Right atrium auricular region (tissue), 2 donors: ENCODE data around the gene CPEB4. TPM values are rescaled to one million over a fixed set of nuclear protein-coding genes. Genes with fewer than 3 reads are reported as not detected.

Experiments
- DNase-seq: peaks from one replicate; pipeline ENCODE4 v3.0.0-alpha.2; 2019; ENCODE audit warnings: low spot score
- H3K27ac ChIP-seq, 2 donors: fragments of 200-600 bp; sonication (generic); 1 replicate in 1 of 2; 2 replicates in 1 of 2; pipeline ENCODE4 v1.5.1; 2016 to 2019
- H3K27me3 ChIP-seq, 2 donors: fragments of 200-600 bp; sonication (generic); one replicate each; pipeline versions ENCODE4 v1.5.1 to v1.6.0; 2017 to 2019
- H3K36me3 ChIP-seq: fragments of 200-600 bp; sonication (generic); one replicate; pipeline ENCODE4 v1.5.1; 2016
- H3K4me1 ChIP-seq, 2 donors: fragments of 200-600 bp; sonication (generic); one replicate each; pipeline versions ENCODE4 v1.5.1 to v1.6.0; 2017 to 2019
- H3K4me3 ChIP-seq, 2 donors: fragments of 200-600 bp; sonication (generic); 1 replicate in 1 of 2; 2 replicates in 1 of 2; pipeline ENCODE4 v1.5.1; 2017 to 2019; ENCODE audit warnings: mild to moderate bottlenecking in 1 of 2, moderate library complexity in 1 of 2
- H3K9me3 ChIP-seq, 2 donors: fragments of 200-600 bp; sonication (generic); one replicate each; pipeline ENCODE4 v1.5.1; 2019
- CTCF ChIP-seq, 2 donors: fragments of 200-600 bp; sonication (generic); IDR thresholded peaks; one replicate each; pipeline ENCODE4 v1.5.1; 2019; ENCODE audit warnings: antibody characterized with exemption in 2 of 2
- total RNA-seq, 2 donors: library from RNA; depleted of rRNA; stranded (reverse); fragments of >200 nt; gene quantifications; one replicate each; pipeline ENCODE4 v1.1.0, GENCODE V29; 2016

CPEB4 gene
- total RNA-seq, 2 donors from 2014 or later: 79.5 to 127 TPM

- Histone ChIP-seq H3K4me1 (no peaks in the 10 kb centered on the region), H3K9me3 (peaks cover 0 to 10% of the 10 kb centered on the region in 2 donors), H3K36me3 (no peaks in the 10 kb centered on the region), H3K27ac (no peak overlapping the region), H3K27me3 (no peaks in the 10 kb centered on the region), H3K4me3 (no peak overlapping the region)
- DNase-seq: no peak
- TF ChIP-seq CTCF (IDR thresholded peaks at IDR 0.05): no peak
These were observed 42.8 kb upstream of the CPEB4 start for GRCh38 chr5:173845321-173845720.

GRCh38 chr5:173846929-173847501 lies 41.1 kb upstream of the CPEB4 start:
- Histone ChIP-seq H3K36me3 (no peaks in the 10 kb centered on the region), H3K9me3 (peaks cover 0 to 10% of the 10 kb centered on the region in 2 donors), H3K4me1 (no peaks in the 10 kb centered on the region), H3K27ac (no peak overlapping the region), H3K27me3 (no peaks in the 10 kb centered on the region), H3K4me3 (no peak overlapping the region)
- DNase-seq: no peak
- no peak for TF ChIP-seq CTCF (IDR thresholded peaks at IDR 0.05)

- H3K27me3 ChIP-seq: no peaks in the 10 kb centered on the region
- TF ChIP-seq CTCF (IDR thresholded peaks at IDR 0.05): no peak
- H3K27ac ChIP-seq: no peak overlapping the region
- peaks cover 0 to 10% of the 10 kb centered on the region in 2 donors for H3K9me3 ChIP-seq
- no peak for DNase-seq
- H3K4me3 ChIP-seq: no peak overlapping the region
- H3K36me3 ChIP-seq: no peaks in the 10 kb centered on the region
- H3K4me1 ChIP-seq: no peaks in the 10 kb centered on the region
These were observed 39.1 kb upstream of the CPEB4 start for GRCh38 chr5:173848986-173849596.

- Histone ChIP-seq H3K27ac (no peak overlapping the region), H3K36me3 (no peaks in the 10 kb centered on the region), H3K4me3 (no peak overlapping the region), H3K4me1 (no peaks in the 10 kb centered on the region), H3K27me3 (no peaks in the 10 kb centered on the region), H3K9me3 (peaks cover 0 to 10% of the 10 kb centered on the region in 2 donors)
- TF ChIP-seq CTCF (IDR thresholded peaks at IDR 0.05): no peak
- no peak for DNase-seq
These were observed 38.2 kb upstream of the CPEB4 start for GRCh38 chr5:173849908-173850307.

- no peaks in the 10 kb centered on the region for H3K27me3 ChIP-seq
- no peak for TF ChIP-seq CTCF (IDR thresholded peaks at IDR 0.05)
- no peak overlapping the region for H3K4me3 ChIP-seq
- H3K27ac ChIP-seq: no peak overlapping the region
- no peaks in the 10 kb centered on the region for H3K4me1 ChIP-seq
- H3K9me3 ChIP-seq: peaks cover 0 to 10% of the 10 kb centered on the region in 2 donors
- no peaks in the 10 kb centered on the region for H3K36me3 ChIP-seq
- DNase-seq: no peak
These were observed 37.5 kb upstream of the CPEB4 start for GRCh38 chr5:173850659-173851058.
